Activated T-helper 1 cell treated with anti-CD3 and anti-CD28 coated beads, Interleukin-12 subunit alpha, Interleukin-12 subunit beta, Interleukin-2, Interleukin-4 antibody, amounts not matched to agents 30 ng/mL and 10 ng/mL and 1 ng/mL, durations not matched to agents 14 hours and 24 hours and 36 hours (primary cell): ENCODE results near the gene RNF183. TPM values are rescaled to one million over a fixed set of nuclear protein-coding genes. Genes with fewer than 3 reads are reported as not detected.
A peak's percentile ranks its signal among the peaks of the same experiment; 100 is the strongest.

Experiments used
- DNase-seq: peaks from one replicate; pipeline ENCODE4 v3.0.0; 2021; ENCODE audit warnings: low spot score
- H3K27ac Mint-ChIP-seq: one replicate; pipeline ENCODE4 v1.8.0; 2021; ENCODE audit warnings: mild to moderate bottlenecking, mixed read lengths
- H3K27me3 Mint-ChIP-seq: one replicate; pipeline ENCODE4 v1.8.0; 2022; ENCODE audit warnings: mild to moderate bottlenecking, moderate library complexity, mixed read lengths; ENCODE audit not compliant: insufficient read depth
- H3K36me3 Mint-ChIP-seq: one replicate; pipeline ENCODE4 v1.8.0; 2021; ENCODE audit warnings: low read depth, mixed read lengths
- H3K4me1 Mint-ChIP-seq: one replicate; pipeline ENCODE4 v1.8.0; 2021; ENCODE audit warnings: low read depth, mixed read lengths
- H3K4me3 Mint-ChIP-seq: one replicate; pipeline ENCODE4 v1.8.0; 2021; ENCODE audit warnings: mild to moderate bottlenecking, moderate library complexity, mixed read lengths
- H3K9me3 Mint-ChIP-seq: one replicate; pipeline ENCODE4 v1.8.0; 2021; ENCODE audit warnings: mixed read lengths
- intact Hi-C: fragments of 100-400 bp; cut with micrococcal nuclease; formaldehyde crosslinking; loops from one replicate; pipeline ENCODE4 v1.15.1; 2024
- total RNA-seq: library from RNA; stranded (reverse); gene quantifications from 2 replicates; pipeline ENCODE4 v1.2.3, GENCODE V29; 2022

The RNF183 gene
- total RNA-seq, 1 donor from 2014 or later = not detected

DNA sequence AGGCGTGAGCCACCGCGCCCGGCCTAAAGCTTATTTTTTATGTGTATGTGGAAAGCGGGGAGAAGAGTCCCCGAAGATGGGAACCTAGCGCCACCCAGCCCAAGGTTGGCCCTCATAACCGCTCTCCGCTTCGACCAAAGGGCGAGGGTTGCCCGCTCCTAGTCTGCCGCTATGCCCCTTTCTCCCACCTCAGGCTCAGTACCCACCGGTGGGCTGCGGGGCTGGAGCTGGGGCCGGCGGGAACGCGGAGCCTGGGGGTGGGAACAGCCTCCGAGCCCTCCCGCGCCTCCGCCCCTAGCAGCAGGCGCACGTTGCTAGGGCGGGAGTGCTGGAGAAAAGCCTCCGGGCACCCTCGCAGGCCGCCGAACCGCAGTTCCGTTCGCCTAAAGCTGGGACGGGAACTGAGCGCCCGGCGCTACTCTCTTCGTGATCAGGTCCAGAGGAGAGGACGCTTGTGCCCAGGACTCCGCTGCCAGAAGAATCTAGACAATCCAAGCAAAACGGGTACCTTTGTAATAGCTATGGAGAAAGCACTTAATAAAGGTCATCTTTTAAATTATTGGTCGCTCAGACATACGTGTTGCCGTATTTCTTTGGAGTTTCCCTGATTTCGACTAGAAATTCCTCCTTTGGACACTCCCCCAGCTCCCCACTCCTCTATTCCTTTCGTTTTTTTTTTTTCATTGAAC is 37.0 kb upstream of the RNF183 start, which contains the start of gene WDR31:
TSS of gene WDR31 (minus strand) at position 265 of the 689 bp plus-strand sequence. CDS start 8,253 bp downstream, outside the sequence.
- Mint-ChIP-seq H3K36me3 (no peaks in the 10 kb centered on the region), H3K4me3 (peak within 1 kb of the TSS; percentile 80), H3K4me1 (peaks cover 49% of the 10 kb centered on the region), H3K27ac (peak within 1 kb of the TSS; percentile 89), H3K27me3 (no peaks in the 10 kb centered on the region), H3K9me3 (peaks cover 3% of the 10 kb centered on the region)
- intact Hi-C loops = loop anchor here (1.0 to 2.0 kb wide), 7 partner anchors 11 to 173 kb away; partner anchors contain the start of genes ALAD, C9orf43, CDC26 and FKBP15
- peak; percentile 78 for DNase-seq

DNA sequence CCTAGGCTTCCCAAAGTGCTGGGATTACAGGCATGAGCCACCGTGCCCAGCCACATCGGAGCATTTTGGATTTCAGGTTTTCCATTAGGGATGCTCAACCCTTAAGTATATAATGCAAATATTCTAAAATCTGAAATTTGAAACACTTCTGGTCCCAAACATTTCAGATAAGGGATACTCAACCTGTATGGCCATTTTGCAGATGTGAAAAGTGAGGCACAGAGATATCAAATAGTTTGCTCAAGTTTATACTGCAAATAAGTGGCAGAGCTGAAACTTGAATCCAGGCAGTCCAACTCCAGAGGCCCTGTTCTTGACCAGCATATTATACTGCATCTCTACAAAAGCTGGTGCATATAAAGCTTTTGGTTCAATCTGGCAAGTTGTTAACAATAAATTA is 34.5 kb upstream of the RNF183 start:
- no peak for DNase-seq
- intact Hi-C loops = no loop called here
- no peaks in the 10 kb centered on the region for H3K27me3 Mint-ChIP-seq
- no peak overlapping the region for H3K4me3 Mint-ChIP-seq
- H3K36me3 Mint-ChIP-seq = no peaks in the 10 kb centered on the region
- peaks cover 34% of the 10 kb centered on the region for H3K4me1 Mint-ChIP-seq
- no peaks in the 10 kb centered on the region for H3K9me3 Mint-ChIP-seq
- no peak overlapping the region for H3K27ac Mint-ChIP-seq

DNA sequence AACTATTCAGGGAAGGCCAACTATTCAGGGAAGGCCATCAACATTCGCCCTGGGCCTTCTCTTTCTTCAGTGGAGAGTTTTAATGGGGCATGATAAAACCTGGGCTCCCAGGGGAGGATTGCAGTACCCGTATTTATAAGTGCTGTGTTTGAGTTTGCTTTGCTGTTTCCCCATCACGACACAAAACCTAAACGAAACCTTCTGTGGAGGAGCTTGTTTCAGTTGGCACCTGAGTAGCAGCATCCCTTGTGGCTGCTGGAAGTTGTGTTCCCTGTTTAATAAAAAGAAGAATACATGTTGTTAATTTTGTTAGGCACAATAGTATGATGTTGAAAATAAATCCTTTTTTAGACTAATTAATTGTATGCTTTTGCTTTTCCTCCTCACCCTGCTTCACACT is 28.6 kb upstream of the RNF183 start:
- intact Hi-C loops = no loop called here
- no peak overlapping the region for H3K4me3 Mint-ChIP-seq
- H3K4me1 Mint-ChIP-seq = no peaks in the 10 kb centered on the region
- no peaks in the 10 kb centered on the region for H3K9me3 Mint-ChIP-seq
- no peaks in the 10 kb centered on the region for H3K27me3 Mint-ChIP-seq
- H3K36me3 Mint-ChIP-seq = no peaks in the 10 kb centered on the region
- no peak for DNase-seq
- H3K27ac Mint-ChIP-seq = no peak overlapping the region

DNA sequence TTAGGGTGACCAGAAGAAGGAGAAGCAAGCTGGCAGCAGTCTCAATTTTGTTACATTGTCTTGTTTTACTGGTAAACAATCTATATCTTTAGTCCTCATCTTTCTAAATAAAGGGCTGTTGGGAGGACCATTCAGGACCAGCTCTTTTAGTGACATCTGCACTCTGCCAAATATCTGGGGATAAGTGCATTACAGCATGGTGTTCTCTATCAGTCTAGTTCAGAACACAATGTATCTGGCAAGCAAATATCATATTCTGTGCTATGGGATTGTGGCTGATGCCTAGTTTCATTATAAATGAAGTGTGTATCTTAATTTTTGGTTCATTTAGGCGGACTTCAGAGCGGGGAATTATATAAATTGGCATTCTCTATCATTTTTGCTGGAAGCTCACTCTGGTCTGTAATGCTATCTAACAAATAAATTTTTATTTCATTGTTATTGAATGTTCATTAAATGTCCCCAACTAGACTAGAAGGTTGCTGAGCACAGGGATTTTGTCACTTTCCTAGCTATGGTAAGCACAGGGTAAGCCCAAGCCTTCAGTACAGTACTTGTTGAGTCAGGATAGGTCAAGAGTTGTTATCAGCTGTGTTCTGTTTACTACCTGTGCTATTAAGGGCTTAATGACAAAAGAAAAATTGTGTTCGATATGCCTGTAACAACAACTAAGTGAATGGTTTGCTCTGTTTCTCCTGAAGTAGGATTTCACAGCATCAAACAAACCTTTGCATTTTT is 25.0 kb upstream of the RNF183 start:
- H3K27ac Mint-ChIP-seq = no peak overlapping the region
- no peak overlapping the region for H3K4me3 Mint-ChIP-seq
- intact Hi-C loops = no loop called here
- no peaks in the 10 kb centered on the region for H3K36me3 Mint-ChIP-seq
- no peaks in the 10 kb centered on the region for H3K9me3 Mint-ChIP-seq
- DNase-seq = no peak
- H3K27me3 Mint-ChIP-seq = no peaks in the 10 kb centered on the region
- no peaks in the 10 kb centered on the region for H3K4me1 Mint-ChIP-seq

DNA sequence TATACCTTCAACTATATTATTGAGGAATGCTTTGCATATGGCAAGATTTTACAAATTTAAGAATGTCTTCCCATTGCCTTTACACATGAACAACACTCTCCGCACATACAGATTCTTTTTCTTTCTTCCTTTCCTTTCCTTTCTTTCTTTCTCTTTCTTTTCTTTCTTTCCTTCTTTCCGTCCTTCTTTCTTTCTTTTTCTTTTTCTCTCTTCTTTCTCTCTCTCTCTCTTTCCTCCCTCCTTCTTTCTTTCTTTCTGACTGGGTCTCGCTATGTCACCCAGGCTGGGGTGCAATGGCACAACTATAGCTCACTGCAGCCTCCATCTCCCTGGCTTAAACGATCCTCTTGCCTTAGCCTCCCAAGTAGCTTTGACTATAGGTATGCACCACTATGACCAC is 23.1 kb upstream of the RNF183 start:
- H3K27me3 Mint-ChIP-seq = no peaks in the 10 kb centered on the region
- H3K36me3 Mint-ChIP-seq = no peaks in the 10 kb centered on the region
- no peak for DNase-seq
- H3K9me3 Mint-ChIP-seq = no peaks in the 10 kb centered on the region
- intact Hi-C loops = no loop called here
- H3K27ac Mint-ChIP-seq = no peak overlapping the region
- no peaks in the 10 kb centered on the region for H3K4me1 Mint-ChIP-seq
- no peak overlapping the region for H3K4me3 Mint-ChIP-seq

DNA sequence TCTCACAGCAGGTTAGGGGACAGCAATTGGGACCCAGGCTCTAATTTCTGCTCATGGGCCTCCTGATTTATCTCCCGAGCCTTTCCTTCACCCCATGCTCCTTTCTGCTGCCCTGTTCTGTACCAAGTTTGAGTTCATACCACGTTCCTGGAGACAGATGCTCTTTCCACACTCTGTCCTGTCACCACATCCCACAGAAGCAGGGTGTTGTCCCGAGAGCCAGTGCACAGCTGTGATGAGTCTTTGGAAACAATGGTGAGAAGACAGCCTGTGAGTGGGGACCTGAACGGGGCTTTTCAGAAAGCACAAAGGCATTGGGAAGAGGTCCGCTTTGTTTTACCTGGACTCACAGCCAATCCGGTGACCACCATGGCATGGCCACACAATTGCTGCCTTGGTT is 19.5 kb upstream of the RNF183 start:
- intact Hi-C loops = no loop called here
- H3K27me3 Mint-ChIP-seq = no peaks in the 10 kb centered on the region
- no peaks in the 10 kb centered on the region for H3K9me3 Mint-ChIP-seq
- H3K27ac Mint-ChIP-seq = no peak overlapping the region
- no peak overlapping the region for H3K4me3 Mint-ChIP-seq
- no peak for DNase-seq
- no peaks in the 10 kb centered on the region for H3K36me3 Mint-ChIP-seq
- no peaks in the 10 kb centered on the region for H3K4me1 Mint-ChIP-seq

DNA sequence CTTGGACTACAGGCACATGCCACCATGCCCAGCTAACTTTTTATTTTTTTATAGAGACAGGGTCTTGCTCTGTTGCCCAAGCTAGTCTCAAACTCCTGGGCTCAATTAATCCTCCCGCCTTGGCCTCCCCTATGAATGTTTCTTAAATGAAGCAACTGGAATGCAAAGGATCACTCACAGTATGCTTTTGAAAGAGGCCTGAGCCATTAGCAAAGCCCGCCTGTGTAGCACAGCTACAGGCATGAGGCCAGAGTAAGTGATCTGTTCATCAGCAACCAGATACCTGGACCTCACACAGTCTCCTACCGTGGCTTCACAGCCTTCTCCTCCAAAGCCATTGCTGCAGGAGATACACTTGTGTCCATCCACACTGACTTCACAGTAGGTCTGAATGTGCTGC is 16.9 kb upstream of the RNF183 start:
- no peak overlapping the region for H3K4me3 Mint-ChIP-seq
- no peak overlapping the region for H3K27ac Mint-ChIP-seq
- no peaks in the 10 kb centered on the region for H3K36me3 Mint-ChIP-seq
- H3K27me3 Mint-ChIP-seq = no peaks in the 10 kb centered on the region
- DNase-seq = no peak
- H3K9me3 Mint-ChIP-seq = no peaks in the 10 kb centered on the region
- no peaks in the 10 kb centered on the region for H3K4me1 Mint-ChIP-seq
- intact Hi-C loops = no loop called here

DNA sequence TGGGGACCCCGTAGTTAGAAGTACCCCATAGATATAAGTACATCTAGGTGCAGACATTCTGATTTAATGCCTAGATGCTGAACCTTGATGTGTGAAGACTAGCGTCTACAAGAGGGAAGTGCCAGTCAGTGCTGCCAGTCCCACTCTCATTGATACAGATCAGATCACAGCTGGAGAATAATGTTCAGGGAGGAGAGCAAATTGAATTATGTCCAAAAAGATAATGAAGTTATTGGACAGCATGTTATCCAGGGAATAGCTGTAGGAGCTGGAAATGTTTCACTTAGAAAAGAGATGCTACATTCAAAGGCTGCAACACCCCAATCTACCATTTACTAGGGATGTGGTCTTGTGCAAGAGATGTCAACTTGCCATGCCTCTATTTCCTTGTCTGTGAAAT is 15.9 kb upstream of the RNF183 start:
- Mint-ChIP-seq H3K27ac (no peak overlapping the region), H3K9me3 (no peaks in the 10 kb centered on the region), H3K27me3 (no peaks in the 10 kb centered on the region), H3K4me3 (no peak overlapping the region), H3K36me3 (no peaks in the 10 kb centered on the region), H3K4me1 (no peaks in the 10 kb centered on the region)
- DNase-seq = no peak
- intact Hi-C loops = no loop called here

DNA sequence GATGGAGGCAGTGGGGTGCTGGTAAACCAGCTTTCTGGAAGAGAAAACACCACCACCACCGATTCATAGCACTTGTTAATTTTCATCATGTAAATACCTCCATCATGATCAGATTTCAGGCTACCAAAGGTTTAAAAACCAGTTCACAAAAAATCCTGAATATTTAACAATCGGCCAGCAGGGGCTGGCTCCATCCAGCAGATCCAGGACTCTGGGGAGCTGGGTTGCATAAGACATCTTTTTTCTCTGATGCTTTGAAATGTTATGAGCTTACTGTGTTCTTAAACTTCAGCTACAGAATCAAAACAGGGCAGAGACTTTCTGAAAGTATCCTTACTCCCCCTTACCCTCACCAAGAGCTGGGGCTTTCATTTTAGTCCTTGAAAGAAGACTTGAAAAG is 14.6 kb upstream of the RNF183 start:
- H3K4me1 Mint-ChIP-seq = no peaks in the 10 kb centered on the region
- H3K27me3 Mint-ChIP-seq = no peaks in the 10 kb centered on the region
- no peaks in the 10 kb centered on the region for H3K9me3 Mint-ChIP-seq
- H3K36me3 Mint-ChIP-seq = no peaks in the 10 kb centered on the region
- intact Hi-C loops = no loop called here
- no peak overlapping the region for H3K27ac Mint-ChIP-seq
- no peak overlapping the region for H3K4me3 Mint-ChIP-seq
- DNase-seq = no peak

DNA sequence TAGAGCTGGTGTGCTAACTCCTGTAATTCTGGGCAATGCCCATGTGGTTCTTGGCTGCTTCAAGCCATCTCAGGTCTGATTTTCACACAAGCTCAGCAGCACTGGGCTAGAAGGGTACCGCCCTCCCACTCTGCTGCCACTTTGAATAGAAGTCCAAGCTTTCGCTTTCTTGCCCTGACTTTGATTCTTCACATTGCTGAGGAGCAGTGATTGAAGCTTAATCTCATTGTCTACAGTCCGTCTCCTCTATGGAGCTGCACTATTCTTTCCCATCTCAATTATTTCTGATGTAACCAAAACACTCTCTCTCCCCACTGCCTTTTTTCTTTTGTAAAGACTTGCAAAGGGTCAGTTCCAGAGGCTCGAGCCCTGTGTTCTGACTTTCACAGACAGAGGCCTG is 12.9 kb upstream of the RNF183 start:
- Mint-ChIP-seq H3K9me3 (no peaks in the 10 kb centered on the region), H3K4me1 (no peaks in the 10 kb centered on the region), H3K36me3 (no peaks in the 10 kb centered on the region), H3K27me3 (no peaks in the 10 kb centered on the region), H3K4me3 (no peak overlapping the region), H3K27ac (no peak overlapping the region)
- intact Hi-C loops = no loop called here
- DNase-seq = no peak

DNA sequence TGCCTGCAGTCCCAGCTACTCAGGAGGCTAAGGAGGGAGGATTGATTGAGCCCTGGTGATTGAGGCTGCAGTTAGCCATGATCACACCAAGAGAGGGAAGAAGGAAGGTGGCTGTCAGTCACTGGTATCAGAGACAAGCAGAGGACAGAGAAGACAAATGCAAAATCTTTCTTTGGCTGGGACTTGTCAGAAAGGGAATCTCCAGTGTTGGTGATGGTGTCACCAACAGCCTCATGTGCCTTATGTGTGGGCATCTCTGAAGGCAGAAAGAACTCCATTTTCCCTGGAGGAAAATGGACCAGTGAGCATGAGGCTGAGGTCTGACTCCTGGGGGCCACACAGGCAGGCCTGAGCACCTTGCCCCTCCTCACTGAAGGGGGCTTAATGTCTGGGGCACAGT is 12.1 kb upstream of the RNF183 start:
- Mint-ChIP-seq H3K36me3 (no peaks in the 10 kb centered on the region), H3K4me1 (no peaks in the 10 kb centered on the region), H3K4me3 (no peak overlapping the region), H3K27ac (no peak overlapping the region), H3K9me3 (no peaks in the 10 kb centered on the region), H3K27me3 (no peaks in the 10 kb centered on the region)
- intact Hi-C loops = no loop called here
- no peak for DNase-seq

DNA sequence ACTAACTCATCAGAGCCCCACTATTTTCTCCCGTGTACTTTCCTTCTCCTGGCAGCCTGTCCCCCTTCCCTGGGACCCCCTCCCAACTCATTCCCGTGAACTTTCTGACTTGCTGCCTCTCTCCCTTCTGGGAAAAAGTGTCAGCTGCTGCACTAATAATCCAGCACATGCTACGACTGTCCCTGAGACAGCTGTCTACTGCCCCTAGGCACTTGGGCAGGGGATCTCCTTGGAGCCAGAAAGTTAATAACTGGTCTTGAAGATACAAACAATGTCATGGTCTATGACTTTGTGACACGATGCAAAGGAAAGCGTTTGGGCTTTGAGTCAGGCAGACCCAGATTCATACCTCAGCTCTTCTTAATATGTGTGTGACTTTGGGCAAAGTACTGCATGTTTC is 10.1 kb upstream of the RNF183 start:
- no peak for DNase-seq
- no peak overlapping the region for H3K4me3 Mint-ChIP-seq
- no peaks in the 10 kb centered on the region for H3K9me3 Mint-ChIP-seq
- H3K36me3 Mint-ChIP-seq = no peaks in the 10 kb centered on the region
- H3K4me1 Mint-ChIP-seq = no peaks in the 10 kb centered on the region
- no peaks in the 10 kb centered on the region for H3K27me3 Mint-ChIP-seq
- H3K27ac Mint-ChIP-seq = no peak overlapping the region
- intact Hi-C loops = no loop called here

DNA sequence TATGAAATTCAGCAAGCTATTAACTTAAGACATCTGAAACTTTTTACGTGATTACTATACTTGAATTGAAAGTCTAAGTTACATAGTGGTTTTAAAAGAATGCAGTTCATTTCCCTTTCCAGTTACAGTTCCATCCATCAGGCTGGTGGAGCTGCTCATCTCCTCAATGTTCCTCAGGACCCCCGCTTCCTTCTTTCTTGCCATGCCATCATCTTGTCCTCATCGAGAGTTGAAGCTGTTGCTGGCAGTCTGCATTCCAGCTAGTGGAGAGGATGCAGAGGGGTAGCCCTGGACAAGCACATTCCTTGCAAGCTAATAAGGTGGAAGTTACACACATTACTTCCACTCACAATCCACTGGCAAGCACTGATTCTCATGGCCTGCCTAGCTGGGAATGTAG is 8.8 kb upstream of the RNF183 start:
- Mint-ChIP-seq H3K27ac (no peak overlapping the region), H3K4me1 (no peaks in the 10 kb centered on the region), H3K27me3 (no peaks in the 10 kb centered on the region), H3K9me3 (no peaks in the 10 kb centered on the region), H3K4me3 (no peak overlapping the region), H3K36me3 (no peaks in the 10 kb centered on the region)
- DNase-seq = no peak
- intact Hi-C loops = no loop called here
